Posterior cingulate gyrus (tissue), 11 donors: ENCODE data around the gene UBR4.
"Not testable (repeated sequence)": the region's sequence is repeated elsewhere in the genome, so short reads cannot be mapped to it uniquely, and the experiment has no call there.

Experiments
- DNase-seq, 10 donors: peaks; one replicate each; pipeline versions ENCODE4 v3.0.0 to v3.0.0-alpha.2; 2020 to 2021; ENCODE audit warnings: mixed read lengths in 3 of 10
- intact Hi-C: fragments of 100-400 bp; cut with DNase I; formaldehyde crosslinking; loops from one replicate; pipeline ENCODE4 v1.15.1; 2023

Gene UBR4

DNA sequence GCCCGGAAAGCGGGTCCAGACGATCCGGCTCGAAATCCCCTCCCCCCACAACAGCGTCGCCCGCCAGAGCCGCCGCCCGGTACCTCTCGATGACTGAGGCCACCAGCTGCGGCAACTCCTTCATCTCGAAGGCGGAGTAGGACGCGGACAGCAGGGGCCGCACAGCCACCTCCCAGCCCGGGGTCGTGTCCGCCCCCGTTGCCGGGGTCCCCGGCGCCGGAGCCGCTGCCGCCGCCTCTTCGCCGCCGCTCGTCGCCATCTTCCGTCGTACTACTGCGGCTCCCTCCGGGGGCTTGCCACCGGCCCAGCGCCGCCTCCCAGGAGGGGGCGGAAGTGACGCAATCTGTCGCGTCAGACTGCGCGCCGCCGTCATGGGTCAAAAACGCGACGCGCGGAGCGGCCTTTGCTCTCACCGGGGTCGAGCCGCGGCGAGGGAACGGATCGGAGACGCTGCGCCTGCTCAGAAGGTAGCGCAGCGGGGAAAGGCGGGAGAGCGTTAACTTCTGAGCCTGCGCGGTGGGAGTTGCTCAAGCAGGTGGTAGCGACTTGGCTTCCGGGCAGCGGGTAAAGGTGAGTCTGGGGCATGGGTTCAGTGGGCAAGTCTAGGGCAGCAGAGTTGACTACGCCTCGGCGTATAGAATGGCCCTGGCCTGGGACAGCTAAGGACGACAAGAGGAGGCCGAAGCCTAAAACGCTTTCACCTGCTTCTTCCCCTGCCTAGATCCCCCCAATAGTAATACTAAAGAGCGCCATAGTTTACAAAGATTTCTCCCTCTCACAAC is at the start of gene UBR4:
Gene UBR4 (minus strand): TSS at position 277 of the 782 bp plus-strand sequence. CDS start 18 bp downstream, at position 259.
- intact Hi-C loops, result loop anchor here (5.0 kb wide), 2 partner anchors 42 to 277 kb away; partner anchors contain the start of genes CAPZB, EMC1 and MRTO4
- DNase-seq, result peak; percentile 89 to 99 (median 92)

DNA sequence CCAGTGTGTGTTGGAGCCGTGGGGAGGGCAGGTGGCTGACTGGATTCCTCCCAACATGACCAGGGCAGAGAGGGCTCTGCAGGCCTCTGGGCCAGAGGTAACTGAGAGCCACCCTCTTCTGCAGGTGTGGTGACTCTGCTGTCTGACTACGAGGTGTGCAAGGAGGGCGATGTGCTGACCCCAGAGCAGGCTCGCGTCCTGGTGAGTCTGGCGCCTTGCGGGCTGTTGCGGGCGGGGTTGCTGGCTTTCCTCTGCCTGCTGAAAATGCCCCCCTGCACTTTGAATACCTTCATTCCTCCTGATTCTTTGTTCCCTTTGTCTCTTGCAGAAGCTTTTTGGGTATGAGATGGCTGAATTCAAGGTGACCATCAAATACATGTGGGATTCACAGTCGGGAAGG is 48.3 kb upstream of the UBR4 start:
- peak in 1 of 10 donors; percentile 29 for DNase-seq
- intact Hi-C loops, result no loop called here

DNA sequence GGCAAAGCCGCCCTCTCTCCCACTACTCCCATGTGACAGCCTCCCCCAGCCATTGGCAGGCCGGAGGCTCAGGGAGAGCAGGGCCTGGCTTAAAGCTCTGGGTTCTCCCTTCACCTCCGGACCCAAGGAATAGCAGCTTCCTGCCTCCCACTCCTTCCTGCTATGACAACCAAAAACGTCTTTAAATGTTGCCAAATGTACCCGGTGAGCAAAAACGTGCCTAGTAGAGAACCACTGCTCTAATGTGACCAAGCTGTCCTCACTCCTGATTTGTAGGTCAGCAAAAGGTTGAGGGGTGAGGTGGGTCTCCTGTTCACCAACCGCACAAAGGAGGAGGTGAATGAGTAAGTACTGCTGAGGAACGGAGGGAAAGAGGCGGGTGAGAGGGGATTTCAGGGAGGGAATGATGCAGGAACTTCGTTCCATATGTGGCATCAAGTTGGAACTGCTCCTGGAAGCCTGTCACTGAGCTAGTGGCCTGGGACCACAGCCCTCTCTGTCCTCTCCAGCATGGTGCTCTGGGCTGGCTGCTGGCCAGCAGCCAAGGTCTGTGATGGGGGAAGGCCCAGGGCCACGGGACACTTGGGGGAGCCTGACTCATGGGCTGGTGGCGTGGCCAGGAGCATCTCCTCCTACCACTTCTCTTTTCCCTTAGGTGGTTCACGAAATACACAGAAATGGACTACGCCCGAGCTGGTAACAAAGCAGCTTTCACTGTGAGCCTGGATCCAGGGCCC is 47.3 kb upstream of the UBR4 start:
- intact Hi-C loops, result no loop called here
- DNase-seq, result peak in 1 of 10 donors; percentile 36

DNA sequence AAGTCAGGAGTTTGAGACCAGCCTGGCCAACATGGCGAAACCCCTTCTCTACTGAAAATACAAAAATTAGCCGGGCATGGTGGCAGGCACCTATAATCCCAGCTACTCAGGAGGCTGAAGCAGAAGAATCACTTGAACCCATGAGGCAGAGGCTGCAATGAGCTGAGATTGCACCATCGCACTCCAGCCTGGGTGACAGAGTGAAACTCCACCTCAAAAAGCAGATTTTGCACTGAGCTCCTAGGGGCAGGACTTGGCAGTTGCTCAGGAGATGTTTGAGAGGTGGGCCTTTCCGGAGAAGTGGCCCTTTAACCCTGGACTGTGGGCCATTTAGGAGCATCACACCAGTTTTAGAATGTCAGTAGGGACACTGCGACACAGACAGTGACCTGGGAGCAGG is 46.2 kb upstream of the UBR4 start:
- intact Hi-C loops, DNase-seq: not testable (repeated sequence)

DNA sequence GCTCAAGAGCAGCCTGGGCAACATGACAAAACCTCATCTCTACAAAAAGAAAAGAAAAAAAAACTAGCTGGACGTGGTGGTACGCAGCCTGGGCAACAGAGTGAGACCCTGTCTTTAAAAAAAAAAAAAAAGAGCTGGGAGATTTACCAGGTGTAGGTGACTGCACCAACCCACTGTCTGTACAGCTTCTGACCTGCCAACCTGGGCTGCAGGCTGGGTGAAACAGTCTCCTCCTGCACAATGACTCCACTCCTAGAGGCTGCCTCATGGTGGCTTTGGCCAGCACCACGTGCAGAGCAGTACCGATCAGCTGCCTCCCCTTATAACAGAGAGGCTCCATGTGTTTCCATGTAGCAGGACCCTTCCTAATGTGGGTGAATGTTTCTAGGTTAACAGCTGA is 45.2 kb upstream of the UBR4 start:
- intact Hi-C loops, result no loop called here
- DNase-seq, result peak in 1 of 10 donors; percentile 55

DNA sequence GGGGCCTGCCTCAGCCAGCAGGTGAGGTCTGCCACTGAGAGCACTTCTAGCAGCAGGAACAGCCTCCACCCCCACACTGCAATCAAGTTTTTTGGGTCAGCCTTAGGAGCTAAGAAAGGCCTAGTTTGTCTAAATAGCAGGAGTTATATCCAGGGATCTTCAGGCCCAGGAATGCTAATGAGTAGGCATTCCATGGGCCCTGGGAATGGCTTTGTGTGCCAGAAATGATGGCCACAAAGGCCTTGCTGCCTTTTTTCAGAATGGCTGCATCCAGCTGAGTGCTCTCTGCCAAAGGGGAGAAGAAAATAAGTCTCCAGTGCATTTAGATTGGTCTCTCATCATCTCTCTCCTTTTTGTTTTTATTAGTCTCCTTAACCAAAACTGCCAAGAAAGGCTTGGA is 44.4 kb upstream of the UBR4 start:
- intact Hi-C loops, result loop anchor here (5.0 kb wide), 1 partner anchor 42 kb away; the partner anchor contains the start of gene UBR4
- DNase-seq, result no peak

DNA sequence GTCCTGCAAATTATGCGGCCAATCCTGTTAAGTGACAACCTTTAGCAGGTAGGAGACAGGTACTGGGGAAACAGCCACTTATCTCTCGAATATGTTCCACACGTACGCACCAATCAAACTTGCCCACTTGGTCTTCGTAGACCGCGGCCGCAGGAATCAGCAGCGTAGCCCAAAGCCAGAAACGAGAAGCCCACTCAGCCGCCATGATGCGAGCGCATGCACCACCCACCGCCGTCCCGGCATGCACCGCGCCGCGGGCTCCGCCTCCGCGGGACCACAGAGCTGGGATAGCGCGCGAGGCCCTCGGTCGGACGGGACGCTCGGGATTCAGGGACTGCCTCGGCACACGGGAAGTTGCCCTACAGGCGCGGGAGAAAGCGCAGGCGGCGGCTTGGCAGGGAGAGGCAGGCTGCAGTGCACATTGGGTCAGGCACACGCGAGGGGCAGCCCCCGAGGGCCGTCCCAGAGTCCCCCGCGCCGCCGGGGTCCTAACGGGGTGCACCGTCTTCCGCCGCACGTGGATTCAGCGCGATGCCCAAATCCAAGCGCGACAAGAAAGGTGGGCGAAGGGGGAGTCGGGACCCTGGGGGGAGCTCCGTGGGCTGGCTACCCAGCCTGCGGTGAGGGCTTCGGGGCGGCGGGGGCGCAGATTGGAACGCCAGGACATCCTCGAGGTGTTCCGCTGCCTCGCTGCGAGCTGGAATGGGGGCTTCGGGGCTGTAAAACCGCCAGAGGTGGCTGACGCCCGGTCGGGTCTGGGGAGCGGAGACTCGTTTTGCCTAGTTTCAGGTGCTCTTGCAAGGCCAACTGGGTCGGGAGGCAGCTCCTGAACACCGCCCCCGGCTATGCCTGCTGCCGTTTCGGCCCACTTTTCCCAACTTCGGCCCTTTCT is 41.5 kb upstream of the UBR4 start, which contains the start of the genes EMC1 and MRTO4:
Gene EMC1 (minus strand): TSS at position 220 of the 892 bp plus-strand sequence. CDS start 15 bp downstream, at position 205.
Gene MRTO4 (plus strand): TSS at position 501 of the 892 bp plus-strand sequence. CDS start 31 bp downstream, at position 532.
- intact Hi-C loops, result loop anchor here (1.0 to 5.0 kb wide), 2 partner anchors 39 to 61 kb away; partner anchors contain the start of genes AKR7A2, SLC66A1 and UBR4
- peak; percentile 83 to 98 (median 91) for DNase-seq

DNA sequence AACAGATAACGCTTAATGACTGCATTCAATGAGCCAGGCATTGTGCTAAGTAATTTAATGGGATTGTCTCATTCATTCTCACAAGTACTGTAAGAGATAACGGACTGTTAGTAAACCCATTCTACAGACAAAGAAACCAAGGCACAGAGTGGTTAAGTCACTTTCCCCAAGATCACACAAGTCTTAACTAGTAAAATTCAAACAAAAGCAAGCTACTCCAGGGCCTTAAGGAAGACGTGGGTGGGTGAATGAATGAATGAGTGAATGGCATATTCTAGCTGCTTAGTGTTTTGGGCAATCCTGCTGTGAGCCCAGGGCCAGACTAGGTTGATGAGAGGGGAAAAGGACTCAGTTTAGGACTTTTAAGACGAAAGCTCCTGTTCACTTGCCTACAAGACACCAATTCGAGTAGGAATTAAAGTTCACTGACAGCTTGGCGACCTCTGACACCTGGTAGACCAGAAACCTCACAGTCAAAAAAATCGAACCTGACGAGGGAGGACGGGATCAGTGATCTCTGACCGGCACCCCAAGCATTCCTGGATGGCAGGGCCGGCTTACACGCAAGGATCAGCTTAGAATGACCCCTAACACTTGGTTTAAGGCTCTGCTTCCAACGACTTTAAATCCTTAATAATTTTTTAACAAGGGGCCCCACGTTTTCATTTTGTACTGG is 40.7 kb upstream of the UBR4 start:
- intact Hi-C loops, result loop anchor here (1.0 to 5.0 kb wide), 2 partner anchors 38 to 62 kb away; partner anchors contain the start of genes AKR7A2, SLC66A1 and UBR4
- no peak for DNase-seq

DNA sequence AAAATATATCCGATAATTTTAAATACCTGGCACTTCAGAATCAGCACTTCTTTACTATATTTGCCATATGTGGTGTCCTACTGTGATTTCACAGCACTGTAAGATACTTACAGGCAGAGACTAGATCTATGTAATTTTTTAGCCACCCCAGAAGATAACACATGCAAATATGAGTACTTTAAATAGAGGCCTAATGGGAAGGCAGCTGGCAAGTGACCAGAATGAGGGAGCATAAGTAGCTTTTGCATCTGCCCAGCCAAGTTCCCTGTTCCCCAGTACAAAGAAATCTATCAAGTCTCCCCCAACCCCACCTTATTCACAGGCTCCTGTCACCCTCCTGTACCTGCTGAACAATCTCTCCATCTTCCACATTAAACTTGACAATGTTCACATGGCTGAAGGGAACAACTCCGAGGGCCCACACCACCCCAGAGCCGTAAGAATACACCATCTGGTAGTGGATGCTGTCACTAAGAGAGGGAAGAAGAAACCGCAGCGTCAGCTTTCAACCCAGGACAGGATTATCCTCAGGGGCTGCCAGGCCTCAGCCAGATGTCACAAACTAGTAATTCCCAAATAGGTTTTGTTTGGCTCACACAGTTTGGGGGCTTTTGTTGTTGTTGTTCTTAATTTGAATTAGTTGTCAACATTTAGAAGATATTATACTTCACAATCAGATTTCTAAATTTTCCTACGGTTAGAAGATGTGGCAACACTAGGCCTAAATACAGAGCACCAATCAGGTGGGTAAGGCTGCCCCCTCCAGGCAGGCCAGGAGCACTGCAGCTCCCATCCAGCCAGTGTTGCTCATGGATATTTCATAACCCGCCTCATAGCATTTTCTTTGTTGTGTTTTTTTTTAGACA is 30.8 kb upstream of the UBR4 start:
- intact Hi-C loops, result no loop called here
- DNase-seq, result peak in 9 of 10 donors; percentile 34 to 96 (median 59)

DNA sequence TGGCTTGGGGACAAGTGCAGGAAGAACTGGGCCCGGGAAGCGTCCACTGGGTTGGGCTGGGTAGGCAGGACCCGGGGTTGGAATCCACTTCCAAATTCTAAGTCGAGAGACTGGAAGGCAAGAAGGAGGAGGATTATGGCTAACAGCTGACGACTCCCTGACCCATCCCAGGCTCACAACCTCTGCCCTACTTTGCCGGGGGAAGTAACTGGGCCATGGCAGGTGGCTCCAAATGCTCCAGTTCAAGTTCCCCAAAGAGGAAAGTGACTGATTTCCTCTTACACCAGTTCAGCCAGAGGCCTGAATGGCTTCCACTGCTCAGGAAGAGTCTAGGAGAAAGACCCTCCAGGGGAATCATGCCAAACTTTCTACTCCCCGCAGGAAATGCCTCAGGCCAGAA is 29.8 kb upstream of the UBR4 start:
- no peak for DNase-seq
- intact Hi-C loops, result no loop called here

DNA sequence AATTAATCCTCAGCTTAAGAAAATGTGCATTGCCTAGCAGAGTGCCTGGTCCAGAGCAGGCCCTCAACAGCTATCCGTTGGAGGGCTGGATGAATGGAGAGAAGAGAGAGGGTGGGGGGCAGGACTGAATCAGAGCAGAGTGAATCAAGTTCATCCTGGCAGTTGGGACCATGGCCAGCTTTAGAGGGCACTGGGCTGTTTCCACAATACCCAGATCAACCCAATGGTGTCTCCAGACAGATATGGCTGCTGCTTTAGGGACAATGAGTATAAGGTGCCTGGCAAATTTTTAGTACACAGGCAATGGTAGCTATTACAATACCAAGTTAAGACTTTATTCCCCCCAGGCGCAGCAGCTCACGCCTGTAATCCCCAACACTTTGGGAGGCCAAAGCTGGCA is 24.2 kb upstream of the UBR4 start:
- no peak for DNase-seq
- intact Hi-C loops, result no loop called here

DNA sequence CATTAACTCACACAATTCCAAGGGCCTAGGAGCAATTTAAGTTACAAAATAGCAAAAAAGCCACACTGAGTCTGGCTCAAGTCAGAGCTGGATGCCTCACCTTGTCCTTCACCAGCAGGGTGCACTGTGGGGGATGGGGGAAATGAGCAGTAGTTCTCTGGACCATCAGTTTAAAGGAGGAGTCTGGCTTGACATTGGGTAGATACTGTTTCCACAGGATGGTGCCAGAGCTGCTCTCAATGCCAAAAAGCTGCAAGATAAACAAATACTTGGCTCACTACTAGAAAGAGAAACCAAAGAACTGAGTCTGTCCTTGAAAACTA is 22.4 kb upstream of the UBR4 start:
- intact Hi-C loops, result no loop called here
- DNase-seq, result no peak

DNA sequence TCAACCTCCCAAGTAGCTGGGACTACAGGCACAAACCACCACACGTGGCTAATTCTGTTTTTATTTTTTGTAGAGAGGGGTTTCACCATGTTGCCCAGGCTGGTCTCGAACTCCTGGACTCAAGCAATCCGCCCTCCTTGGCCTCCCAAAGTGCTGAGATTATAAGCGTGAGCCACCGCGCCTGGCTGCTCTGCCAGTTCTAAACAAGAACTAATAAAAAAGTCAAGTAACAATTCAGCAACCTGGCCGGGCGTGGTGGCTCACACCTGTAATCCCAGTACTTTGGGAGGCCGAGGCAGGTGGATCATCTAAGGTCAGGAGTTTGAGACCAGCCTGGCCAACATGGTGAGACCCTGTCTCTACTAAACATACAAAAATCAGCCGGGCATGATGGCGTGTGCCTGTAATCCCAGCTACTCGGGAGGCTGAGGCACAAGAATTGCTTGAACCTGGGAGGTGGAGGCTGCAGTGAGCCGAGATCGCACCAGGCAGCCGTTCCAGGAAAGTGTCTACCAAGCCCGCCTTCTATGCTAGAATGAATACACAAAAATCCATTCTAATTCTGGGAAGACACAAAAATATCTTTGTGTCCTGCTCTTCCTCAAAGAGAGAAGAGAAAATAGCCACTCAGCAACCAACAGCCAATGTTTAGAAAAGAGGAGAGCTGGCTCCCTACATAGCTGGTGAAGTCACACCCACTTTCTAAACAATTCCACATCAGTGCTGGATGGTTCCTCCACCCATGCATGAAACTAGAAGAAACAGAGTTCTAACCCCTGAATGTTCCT is 21.9 kb upstream of the UBR4 start:
- intact Hi-C loops, result not testable (repeated sequence)

DNA sequence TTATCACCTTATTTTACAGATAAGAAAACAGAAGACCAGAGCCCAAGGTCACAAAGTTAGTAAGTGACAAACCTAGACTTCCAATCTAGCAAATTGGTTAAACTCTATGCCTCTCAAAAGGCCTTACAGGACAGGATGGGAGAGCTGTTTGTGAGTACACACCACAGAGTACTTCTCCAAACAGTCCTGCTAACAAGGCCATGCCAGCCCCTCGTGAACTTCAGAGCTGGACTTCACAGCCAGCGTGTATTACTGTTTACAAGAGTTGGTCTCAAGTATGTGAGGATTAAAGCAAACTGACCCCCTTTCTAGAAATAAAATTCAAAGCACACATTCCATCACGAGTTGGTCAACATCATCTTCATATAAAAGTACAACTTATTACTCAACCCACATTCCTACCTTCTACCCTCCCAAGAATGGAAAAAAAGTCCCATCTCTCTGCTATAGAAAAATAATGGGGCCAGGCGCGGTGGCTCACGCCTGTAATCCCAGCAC is 19.8 kb upstream of the UBR4 start:
- intact Hi-C loops, result no loop called here
- DNase-seq, result no peak

More for the DNA sequence above, 21.9 kb upstream of the UBR4 start:
- peak in 5 of 10 donors; percentile 22 to 84 (median 38) for DNase-seq

DNA sequence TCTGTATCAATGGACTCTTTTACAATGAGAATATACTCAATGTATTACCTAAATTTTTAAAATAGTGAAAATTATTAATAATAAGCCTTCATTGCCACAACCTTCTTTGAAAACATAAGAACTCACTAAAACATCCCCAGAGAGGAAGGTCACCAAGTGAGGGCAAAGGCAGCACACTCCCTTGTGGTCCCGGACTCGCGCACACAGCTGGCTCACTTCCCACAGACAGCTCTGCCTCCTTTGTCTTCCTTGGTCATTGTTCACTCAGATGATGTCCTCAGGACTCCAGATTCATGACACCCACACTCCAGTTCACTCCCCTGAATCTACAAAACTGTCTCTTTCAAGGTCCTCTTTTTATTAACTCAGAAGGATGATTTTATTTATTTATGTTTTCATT is 19.2 kb upstream of the UBR4 start:
- intact Hi-C loops, result no loop called here
- DNase-seq, result peak in 1 of 10 donors; percentile 28

DNA sequence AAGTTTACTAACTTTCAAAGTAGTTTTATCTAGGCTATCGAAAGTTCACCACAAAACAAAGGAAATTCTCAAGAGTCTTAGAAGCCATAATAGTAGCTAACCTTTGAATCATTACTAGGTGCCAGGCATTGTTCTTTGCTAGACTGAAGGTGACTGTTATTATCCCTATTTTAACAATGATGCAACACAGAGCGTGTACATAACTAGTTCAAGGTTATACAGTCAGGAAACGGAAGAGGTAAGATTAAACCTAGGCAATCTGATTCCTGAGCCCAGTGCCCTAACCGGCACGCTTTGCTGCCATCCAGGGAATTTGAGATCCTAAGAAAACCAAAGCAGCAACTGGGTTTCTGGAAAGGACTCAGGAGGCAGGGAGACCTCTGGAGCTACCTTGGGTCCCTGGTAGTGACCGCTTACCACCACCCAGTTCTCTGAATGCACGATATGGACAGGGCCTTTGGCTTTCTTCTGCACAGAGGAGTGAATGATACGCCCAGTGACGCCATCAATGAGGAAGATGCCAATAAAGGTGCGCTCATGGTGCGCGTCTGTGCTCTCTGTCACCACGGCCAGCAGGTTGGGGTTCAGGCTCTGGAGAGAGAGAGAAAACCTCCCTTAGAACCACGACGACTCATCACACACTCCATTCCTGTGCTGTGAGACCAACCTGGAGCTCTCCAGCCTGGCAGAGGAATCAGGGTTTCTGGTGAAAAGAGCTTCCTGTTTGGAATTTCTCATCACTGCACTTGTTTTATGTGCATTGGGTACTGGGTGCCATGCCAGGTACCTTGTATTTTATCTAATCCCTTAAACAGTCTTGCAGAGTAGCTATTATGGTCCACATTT is 13.1 kb upstream of the UBR4 start:
- no peak for DNase-seq
- intact Hi-C loops, result no loop called here

DNA sequence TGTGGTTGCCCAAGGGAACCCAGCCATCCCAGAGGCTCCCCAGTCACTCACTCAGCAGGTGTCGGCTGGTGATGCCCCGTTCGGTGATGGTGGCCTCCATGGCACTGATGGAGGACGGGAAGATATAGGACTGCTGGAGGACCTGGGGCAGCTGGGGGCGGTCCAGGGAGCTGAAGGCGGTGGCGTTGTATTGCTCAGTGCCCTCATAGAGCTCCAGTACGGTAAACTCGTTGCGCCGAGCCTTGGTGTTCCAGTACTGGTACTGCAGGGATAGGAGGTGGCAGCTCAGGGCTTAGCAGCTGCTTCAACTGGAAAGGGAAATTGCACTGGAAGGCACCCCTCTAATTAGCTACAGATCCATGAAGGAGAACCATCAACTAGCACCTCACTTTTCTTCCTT is 12.5 kb upstream of the UBR4 start:
- no peak for DNase-seq
- intact Hi-C loops, result no loop called here
